A549 (cell line): ENCODE data around the gene PDZK1. TPM values are rescaled to one million over a fixed set of nuclear protein-coding genes. Genes with fewer than 3 reads are reported as not detected.

Experiments used
- ATAC-seq, 2 experiments: fragments of 200-7000 bp in 1 of 2; fragments of >200 bp in 1 of 2; cut with Nextera tagmentation in 1 of 2; cut with Tn5 transposase in 1 of 2; 3 replicates each; pipeline versions ENCODE4 v1.8.0 to v1.9.1; 2018 to 2020; ENCODE audit warnings: mild to moderate bottlenecking in 1 of 2, moderate library complexity in 1 of 2
- CTCF ChIA-PET: fragments of 300-600 bp; sonication (Branson Sonifier 250); formaldehyde crosslinking; extraction: SDS; loops from one replicate; lab custom pipeline; 2021; ENCODE audit warnings: antibody characterized with exemption, inconsistent platforms; lab: Yijun Ruan, JAX
- POLR2A ChIA-PET: fragments of 350-600 bp; formaldehyde crosslinking; extraction: SDS; loops from one replicate; lab custom pipeline; 2021; ENCODE audit warnings: antibody characterized with exemption, inconsistent platforms; lab: Yijun Ruan, JAX
- DNase-seq, 2 experiments: peaks; one replicate each; pipeline versions ENCODE4 v3.0.0 to v3.0.0-alpha.2; 2011 to 2016; ENCODE audit warnings: low read depth in 1 of 2, low spot score in 1 of 2
- FAIRE-seq: peaks from 2 replicates; lab custom pipeline; 2011; peaks lifted over from hg19 to GRCh38; lab: Jason Lieb, UNC
- H3K27ac ChIP-seq, 2 experiments: fragments of >200 bp; sonication (Bioruptor Twin); formaldehyde crosslinking; 3 replicates each; pipeline ENCODE4 v1.5.1; 2016 to 2017
- H3K4me1 ChIP-seq: fragments of >200 bp; sonication (Bioruptor Twin); formaldehyde crosslinking; 3 replicates; pipeline ENCODE4 v1.6.1; 2016
- H3K4me2 ChIP-seq: fragments of >200 bp; sonication (Bioruptor Twin); formaldehyde crosslinking; 3 replicates; pipeline ENCODE4 v1.6.1; 2016
- H3K4me3 ChIP-seq: fragments of >200 bp; sonication (Bioruptor Twin); formaldehyde crosslinking; 3 replicates; pipeline ENCODE4 v1.5.1; 2016
- H3K9me3 ChIP-seq: fragments of >200 bp; sonication (Bioruptor Twin); formaldehyde crosslinking; 3 replicates; pipeline ENCODE4 v1.6.1; 2016
- CBX8 ChIP-seq: fragments of 200-600 bp; sonication (generic); IDR thresholded peaks from 2 replicates; pipeline ENCODE4 v1.6.1; 2016
- CEBPB ChIP-seq, 2 experiments: fragments of >200 bp in 1 of 2; sonication (Bioruptor Twin) in 1 of 2; formaldehyde crosslinking in 1 of 2; IDR thresholded peaks; 2 replicates each; pipeline ENCODE4 v1.6.1; 2012 to 2016
- EHMT2 ChIP-seq: fragments of 200-600 bp; sonication (generic); IDR thresholded peaks from 2 replicates; pipeline ENCODE4 v1.6.1; 2016; ENCODE audit warnings: antibody characterized with exemption, low read depth, mild to moderate bottlenecking, moderate library complexity
- GATA3 ChIP-seq: IDR thresholded peaks from 2 replicates; pipeline ENCODE4 v1.6.1; 2012; ENCODE audit warnings: borderline replicate concordance
- HDAC2 ChIP-seq: fragments of 200-600 bp; sonication (generic); IDR thresholded peaks from 2 replicates; pipeline ENCODE4 v1.6.1; 2016
- HOXB5 ChIP-seq: fragments of 250-450 bp; sonication (Bioruptor Pico); IDR thresholded peaks from 2 replicates; pipeline ENCODE4 v1.5.0; 2020; ENCODE audit warnings: mild to moderate bottlenecking, moderate library complexity
- JUN ChIP-seq, 2 experiments: fragments of >200 bp; sonication (Bioruptor Twin); formaldehyde crosslinking; IDR thresholded peaks; 2 replicates in 1 of 2; 3 replicates in 1 of 2; pipeline ENCODE4 v1.6.1; 2016 to 2017
- JUNB ChIP-seq: fragments of >200 bp; sonication (Bioruptor Twin); formaldehyde crosslinking; IDR thresholded peaks from 2 replicates; pipeline ENCODE4 v1.6.1; 2016
- KDM1A ChIP-seq: fragments of 200-600 bp; sonication (generic); IDR thresholded peaks from 2 replicates; pipeline ENCODE4 v1.6.1; 2016; ENCODE audit warnings: low read depth, mild to moderate bottlenecking
- KDM5A ChIP-seq: fragments of 200-600 bp; sonication (generic); IDR thresholded peaks from 2 replicates; pipeline ENCODE4 v1.6.1; 2016; ENCODE audit warnings: antibody characterized with exemption, mild to moderate bottlenecking
- MAZ ChIP-seq: fragments of 150-350 bp; IDR thresholded peaks from 2 replicates; pipeline ENCODE4 v1.6.1; 2014; ENCODE audit warnings: antibody characterized with exemption, low read depth, low read length, borderline replicate concordance
- NFE2L2 ChIP-seq: fragments of 150-350 bp; conservative IDR thresholded peaks from 2 replicates; pipeline ENCODE4 v1.6.1; 2014; ENCODE audit warnings: low read length
- RAD21 ChIP-seq, 2 experiments: fragments of >200 bp in 1 of 2; sonication (Bioruptor Twin) in 1 of 2; formaldehyde crosslinking in 1 of 2; IDR thresholded peaks in 1 of 2; conservative IDR thresholded peaks in 1 of 2; 2 replicates in 1 of 2; 3 replicates in 1 of 2; pipeline ENCODE4 v1.6.1; 2012 to 2018; ENCODE audit warnings: inconsistent platforms in 1 of 2
- RCOR1 ChIP-seq: fragments of 150-350 bp; IDR thresholded peaks from 2 replicates; pipeline ENCODE4 v1.6.1; 2014; ENCODE audit warnings: antibody characterized with exemption, low read length, low read depth
- RFX5 ChIP-seq: fragments of 450-650 bp; IDR thresholded peaks from 2 replicates; pipeline ENCODE4 v1.7.1; 2014; ENCODE audit warnings: antibody characterized with exemption, mild to moderate bottlenecking, moderate library complexity
- RNF2 ChIP-seq: fragments of 200-600 bp; sonication (generic); IDR thresholded peaks from 2 replicates; pipeline ENCODE4 v1.6.1; 2016; ENCODE audit warnings: low read depth, mild to moderate bottlenecking, antibody characterized with exemption, moderate library complexity, borderline replicate concordance
- SMC3 ChIP-seq: fragments of >200 bp; sonication (Bioruptor Twin); formaldehyde crosslinking; IDR thresholded peaks from 3 replicates; pipeline ENCODE4 v1.6.1; 2018; ENCODE audit warnings: inconsistent platforms
- ZNF302 ChIP-seq: fragments of 250-450 bp; sonication (Bioruptor Pico); IDR thresholded peaks from 2 replicates; pipeline ENCODE4 v1.9.0; 2021; ENCODE audit warnings: inconsistent platforms, mild to moderate bottlenecking, moderate library complexity
- WGBS: methylation state at CpG from one replicate; pipeline ENCODE4 v1.1.6; 2017; ENCODE audit errors: missing lambda C conversion rate; 5-methylcytosine and 5-hydroxymethylcytosine counted together
- polyA plus RNA-seq, 4 experiments: library from polyadenylated mRNA; depleted of rRNA in 3 of 4; stranded (reverse); fragments of >200 nt; fragmentation: RNase III in 1 of 4; extraction: RNeasy Plus Mini Kit Qiagen cat#74134 plus additional on column Dnase treatment in 1 of 4; gene quantifications; 2 replicates in 3 of 4; 3 replicates in 1 of 4; pipeline ENCODE4 v1.2.3, GENCODE V29; 2011 to 2017
- TF ChIP-seq, protein P1 (sequence below): fragments of 150-350 bp; IDR thresholded peaks from 2 replicates; pipeline ENCODE4 v1.6.1; 2014; ENCODE audit warnings: low read depth, mild to moderate bottlenecking, low read length
- TF ChIP-seq, protein P2 (sequence below): IDR thresholded peaks from 2 replicates; pipeline ENCODE4 v1.6.1; 2012
- TF ChIP-seq, protein P3 (sequence below): IDR thresholded peaks from 2 replicates; pipeline ENCODE4 v1.6.1; 2012
- TF ChIP-seq, protein P4 (sequence below): fragments of >200 bp; sonication (Bioruptor Twin); formaldehyde crosslinking; IDR thresholded peaks from 3 replicates; pipeline ENCODE4 v1.6.1; 2016

PDZK1 gene
- polyA plus RNA-seq, 2 of the 4 experiments (the other 2 are of a cell fraction) = 1.3 to 2.9 TPM

DNA sequence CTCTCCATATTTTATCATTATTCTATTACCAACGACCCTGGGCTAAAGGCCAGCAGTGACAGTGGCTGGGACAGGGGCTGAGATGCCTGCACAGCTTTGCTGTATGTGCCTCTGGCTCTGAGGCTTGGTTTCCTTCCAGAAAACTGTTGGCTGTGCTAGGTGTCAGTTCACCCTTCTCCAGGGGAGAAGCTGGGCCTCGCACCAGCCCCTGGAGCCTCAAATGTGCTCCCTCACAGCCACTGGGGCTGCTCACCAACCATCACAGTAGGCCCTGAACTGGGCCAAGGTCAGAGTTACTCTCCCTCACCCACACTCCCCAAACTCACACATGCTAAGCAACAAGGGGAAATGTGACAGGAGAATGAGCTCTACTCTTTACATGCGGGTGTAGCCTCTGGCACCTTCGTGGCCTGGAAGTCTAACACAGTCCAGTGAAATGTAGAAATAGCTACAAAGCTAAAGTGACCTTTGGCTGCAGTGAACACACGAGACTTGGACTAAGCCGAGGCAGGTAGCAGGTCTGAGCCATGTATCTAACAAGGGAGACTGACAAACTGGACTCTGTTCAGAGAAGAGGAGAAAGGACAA is 7.5 kb upstream of the PDZK1 start:
- H3K4me2 ChIP-seq = no peak overlapping the region
- no peak for DNase-seq
- no peaks in the 10 kb centered on the region for H3K9me3 ChIP-seq
- ChIA-PET CTCF (interaction anchor here (0.9 kb wide), 1 partner anchor 23 kb away, joined by 3 read pairs; no protein-coding TSS in a partner anchor), POLR2A (no interaction called here)
- H3K4me3 ChIP-seq = no peak overlapping the region
- no peak for ATAC-seq
- H3K4me1 ChIP-seq = peaks cover 28% of the 10 kb centered on the region
- WGBS = 61% methylated on average over 6 of the region's 6 CpGs
- no peak for FAIRE-seq
- H3K27ac ChIP-seq = peak overlapping the region; percentile 32 to 68; a peak in 3 of 6 replicates
- TF ChIP-seq HOXB5 (CRISPR knock-in tag) = no peak
- TF ChIP-seq, protein P1, sequence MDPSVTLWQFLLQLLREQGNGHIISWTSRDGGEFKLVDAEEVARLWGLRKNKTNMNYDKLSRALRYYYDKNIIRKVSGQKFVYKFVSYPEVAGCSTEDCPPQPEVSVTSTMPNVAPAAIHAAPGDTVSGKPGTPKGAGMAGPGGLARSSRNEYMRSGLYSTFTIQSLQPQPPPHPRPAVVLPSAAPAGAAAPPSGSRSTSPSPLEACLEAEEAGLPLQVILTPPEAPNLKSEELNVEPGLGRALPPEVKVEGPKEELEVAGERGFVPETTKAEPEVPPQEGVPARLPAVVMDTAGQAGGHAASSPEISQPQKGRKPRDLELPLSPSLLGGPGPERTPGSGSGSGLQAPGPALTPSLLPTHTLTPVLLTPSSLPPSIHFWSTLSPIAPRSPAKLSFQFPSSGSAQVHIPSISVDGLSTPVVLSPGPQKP = no peak

DNA sequence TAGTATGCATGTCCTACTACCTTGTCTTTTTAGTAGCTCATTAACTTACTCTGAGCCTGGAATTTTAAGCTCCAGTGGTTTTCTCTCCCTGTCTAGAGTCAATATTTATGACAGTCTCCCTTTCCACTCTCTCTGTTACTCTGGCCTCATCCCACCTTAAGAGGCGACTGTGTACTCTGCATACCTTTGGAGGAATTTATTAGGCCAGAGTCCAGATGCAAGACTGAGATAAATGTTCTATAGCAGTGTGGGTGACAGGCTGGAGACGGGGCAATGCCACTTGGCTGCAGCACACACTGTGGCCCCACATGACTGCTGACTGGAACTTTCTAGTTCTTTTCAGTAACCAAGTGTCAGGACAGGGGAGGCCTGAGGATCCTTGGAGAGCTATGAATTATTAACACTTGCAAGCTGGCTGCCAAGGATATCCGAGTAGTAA is 4.1 kb upstream of the PDZK1 start:
- FAIRE-seq = no peak
- ATAC-seq = peak; percentile 58 to 73; a peak in 4 of 6 replicates
- H3K4me3 ChIP-seq = no peak overlapping the region
- POLR2A ChIA-PET = no interaction called here
- CTCF ChIA-PET = interaction anchor here (1.0 to 1.6 kb wide), 2 partner anchors 9 to 10 kb away, joined by 4 to 6 read pairs; no protein-coding TSS in a partner anchor
- peaks cover 50% of the 10 kb centered on the region for H3K4me1 ChIP-seq
- TF ChIP-seq CBX8 (no peak), GATA3 (peak; percentile 89)
- TF ChIP-seq, protein P2, sequence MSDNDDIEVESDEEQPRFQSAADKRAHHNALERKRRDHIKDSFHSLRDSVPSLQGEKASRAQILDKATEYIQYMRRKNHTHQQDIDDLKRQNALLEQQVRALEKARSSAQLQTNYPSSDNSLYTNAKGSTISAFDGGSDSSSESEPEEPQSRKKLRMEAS = peak; percentile 79
- H3K27ac ChIP-seq = peak overlapping the region; percentile 67 to 75; a peak in 5 of 6 replicates
- DNase-seq = peak in 1 of 2 experiments; percentile 77
- H3K4me2 ChIP-seq = peak overlapping the region; percentile 49
- WGBS = 4% methylated on average over 3 of the region's 3 CpGs
- H3K9me3 ChIP-seq = no peaks in the 10 kb centered on the region

DNA sequence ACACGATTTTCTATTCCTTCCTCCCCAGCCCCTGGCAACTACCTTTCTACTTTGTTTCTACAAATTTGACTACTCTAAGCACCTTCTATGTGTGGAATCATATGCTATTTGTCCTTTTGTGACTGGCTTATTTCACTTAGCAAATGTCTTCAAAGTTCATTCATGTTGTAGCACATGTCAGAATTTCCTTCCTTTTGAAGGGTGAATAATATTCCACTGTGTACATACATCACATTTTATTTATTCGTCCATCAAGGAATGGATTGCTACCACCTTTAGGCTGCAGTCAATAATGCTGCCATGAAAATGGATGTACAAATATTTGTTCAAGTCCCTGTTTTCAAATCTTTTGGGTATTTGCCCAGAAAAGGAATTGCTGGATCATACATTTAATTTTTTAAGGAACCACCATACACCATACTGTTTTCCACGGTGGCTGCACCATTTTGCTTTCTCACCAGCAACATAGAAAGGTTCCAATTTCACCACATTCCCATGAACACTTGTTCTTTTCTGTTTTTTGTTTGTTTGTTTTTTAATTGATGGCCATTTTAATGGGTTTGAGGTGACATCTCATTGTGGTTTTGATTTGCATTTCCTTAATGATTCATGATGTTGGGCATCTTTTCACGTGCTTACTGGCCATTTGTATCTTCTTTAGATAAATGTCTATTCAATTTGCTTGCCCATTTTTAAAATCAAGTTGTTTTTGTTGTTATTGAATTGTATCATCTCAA is 3.3 kb upstream of the PDZK1 start:
- ATAC-seq (no peak), DNase-seq (peak in 1 of 2 experiments; percentile 36), FAIRE-seq (no peak)
- H3K4me1 ChIP-seq = peaks cover 57% of the 10 kb centered on the region
- peak overlapping the region; percentile 67 to 75; a peak in 5 of 6 replicates for H3K27ac ChIP-seq
- no peaks in the 10 kb centered on the region for H3K9me3 ChIP-seq
- ChIA-PET POLR2A (no interaction called here), CTCF (interaction anchor here (1.9 kb wide), 1 partner anchor 11 kb away, joined by 11 read pairs; no protein-coding TSS in a partner anchor)
- peak; percentile 81; the same call in 1 of the 2 replicates for TF ChIP-seq KDM1A
- TF ChIP-seq HDAC2 = peak; percentile 71; the same call in 1 of the 2 replicates
- TF ChIP-seq KDM5A = no peak
- peak; percentile 81; the same call in 1 of the 2 replicates for TF ChIP-seq EHMT2
- TF ChIP-seq, protein P3, sequence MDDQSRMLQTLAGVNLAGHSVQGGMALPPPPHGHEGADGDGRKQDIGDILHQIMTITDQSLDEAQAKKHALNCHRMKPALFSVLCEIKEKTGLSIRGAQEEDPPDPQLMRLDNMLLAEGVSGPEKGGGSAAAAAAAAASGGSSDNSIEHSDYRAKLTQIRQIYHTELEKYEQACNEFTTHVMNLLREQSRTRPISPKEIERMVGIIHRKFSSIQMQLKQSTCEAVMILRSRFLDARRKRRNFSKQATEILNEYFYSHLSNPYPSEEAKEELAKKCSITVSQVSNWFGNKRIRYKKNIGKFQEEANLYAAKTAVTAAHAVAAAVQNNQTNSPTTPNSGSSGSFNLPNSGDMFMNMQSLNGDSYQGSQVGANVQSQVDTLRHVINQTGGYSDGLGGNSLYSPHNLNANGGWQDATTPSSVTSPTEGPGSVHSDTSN = no peak
- TF ChIP-seq JUNB = no peak
- TF ChIP-seq JUN (IDR thresholded peaks at IDR 0.05) = no peak
- TF ChIP-seq CBX8 = no peak
- TF ChIP-seq NFE2L2 = no peak
- no peak for TF ChIP-seq RFX5
- H3K4me2 ChIP-seq = peak overlapping the region; percentile 49
- WGBS = 34% methylated on average over 4 of the region's 4 CpGs
- H3K4me3 ChIP-seq = no peak overlapping the region

DNA sequence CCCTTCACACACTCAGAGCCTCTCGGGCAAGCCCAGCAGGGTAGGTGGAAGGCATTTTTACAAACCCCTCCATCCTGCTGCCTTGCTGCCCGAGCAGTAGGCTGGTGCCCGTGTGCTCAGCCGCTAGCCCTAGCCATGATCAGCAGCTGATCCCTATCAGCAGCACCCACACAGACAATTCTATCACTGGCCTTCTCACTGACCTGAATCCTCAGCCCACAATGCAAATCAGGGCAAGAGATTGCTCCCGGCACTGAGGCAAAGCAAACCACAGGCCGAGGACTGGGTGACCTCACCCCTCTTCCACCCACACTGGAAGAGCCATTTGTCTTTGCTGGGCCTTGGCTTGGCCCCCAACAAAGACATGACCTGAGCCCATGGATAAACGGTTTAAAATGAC is 895 bp upstream of the PDZK1 start:
- peak overlapping the region; percentile 56 to 78; a peak in 5 of 6 replicates for H3K27ac ChIP-seq
- WGBS = 70% methylated on average over 7 of the region's 7 CpGs
- TF ChIP-seq, protein P4, sequence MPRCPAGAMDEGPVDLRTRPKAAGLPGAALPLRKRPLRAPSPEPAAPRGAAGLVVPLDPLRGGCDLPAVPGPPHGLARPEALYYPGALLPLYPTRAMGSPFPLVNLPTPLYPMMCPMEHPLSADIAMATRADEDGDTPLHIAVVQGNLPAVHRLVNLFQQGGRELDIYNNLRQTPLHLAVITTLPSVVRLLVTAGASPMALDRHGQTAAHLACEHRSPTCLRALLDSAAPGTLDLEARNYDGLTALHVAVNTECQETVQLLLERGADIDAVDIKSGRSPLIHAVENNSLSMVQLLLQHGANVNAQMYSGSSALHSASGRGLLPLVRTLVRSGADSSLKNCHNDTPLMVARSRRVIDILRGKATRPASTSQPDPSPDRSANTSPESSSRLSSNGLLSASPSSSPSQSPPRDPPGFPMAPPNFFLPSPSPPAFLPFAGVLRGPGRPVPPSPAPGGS = no peak
- TF ChIP-seq CEBPB (IDR thresholded peaks at IDR 0.05) = no peak
- TF ChIP-seq RNF2 = no peak
- TF ChIP-seq RCOR1 = no peak
- no peak for TF ChIP-seq RAD21 (conservative IDR thresholded peaks at IDR 0.05 in 1 of 2, IDR thresholded peaks at IDR 0.05 in 1 of 2)
- TF ChIP-seq MAZ = no peak
- no peak for TF ChIP-seq ZNF302
- no peak for TF ChIP-seq SMC3
- TF ChIP-seq, all 56 proteins: peak for 0
- no peak overlapping the region for H3K4me3 ChIP-seq
- no peak for ATAC-seq
- no peak for FAIRE-seq
- POLR2A ChIA-PET = no interaction called here
- peaks cover 53% of the 10 kb centered on the region for H3K4me1 ChIP-seq
- H3K4me2 ChIP-seq = no peak overlapping the region
- CTCF ChIA-PET = interaction anchor here (1.9 to 2.1 kb wide), 2 partner anchors 12 to 14 kb away, joined by 9 to 11 read pairs; no protein-coding TSS in a partner anchor
- no peak for DNase-seq
- H3K9me3 ChIP-seq = no peaks in the 10 kb centered on the region
